H9 (cell line): ENCODE results near the gene ZGLP1. TPM values are rescaled to one million over a fixed set of nuclear protein-coding genes. Genes with fewer than 3 reads are reported as not detected.
A peak's percentile ranks its signal among the peaks of the same experiment; 100 is the strongest.
"Not testable (repeated sequence)": the region's sequence is repeated elsewhere in the genome, so short reads cannot be mapped to it uniquely, and the experiment has no call there.

Experiments used
- DNase-seq: peaks from one replicate; pipeline ENCODE4 v3.0.0-alpha.2; 2017
- H2AFZ ChIP-seq: one replicate; pipeline ENCODE4 v1.6.1; 2013; ENCODE audit warnings: mild to moderate bottlenecking, low read length, control low read depth, moderate library complexity
- H2AK5ac ChIP-seq: 2 replicates; pipeline ENCODE4 v1.6.1; 2013; ENCODE audit warnings: low read length, control low read depth, mixed read lengths; ENCODE audit not compliant: insufficient read length
- H2BK120ac ChIP-seq: one replicate; pipeline ENCODE4 v1.6.1; 2013; ENCODE audit warnings: low read depth, mild to moderate bottlenecking, low read length, control low read depth, inconsistent platforms; ENCODE audit not compliant: poor library complexity, severe bottlenecking
- H2BK12ac ChIP-seq: 2 replicates; pipeline ENCODE4 v1.6.1; 2013; ENCODE audit warnings: low read length, control low read depth, mixed read lengths, low read depth; ENCODE audit not compliant: insufficient read length
- H2BK15ac ChIP-seq: 2 replicates; pipeline ENCODE4 v1.6.1; 2013; ENCODE audit warnings: low read depth, low read length, control low read depth
- H2BK20ac ChIP-seq: one replicate; pipeline ENCODE4 v1.6.1; 2013; ENCODE audit warnings: low read depth, mild to moderate bottlenecking, low read length, control low read depth, inconsistent platforms; ENCODE audit not compliant: poor library complexity, severe bottlenecking
- H2BK5ac ChIP-seq: 2 replicates; pipeline ENCODE4 v1.6.1; 2013; ENCODE audit warnings: low read length, control low read depth, mixed read lengths; ENCODE audit not compliant: insufficient read length
- H3K14ac ChIP-seq: 2 replicates; pipeline ENCODE4 v1.6.1; 2013; ENCODE audit warnings: low read length, control low read depth; ENCODE audit not compliant: insufficient read depth
- H3K18ac ChIP-seq: 2 replicates; pipeline ENCODE4 v1.6.1; 2013; ENCODE audit warnings: low read depth, mild to moderate bottlenecking, mixed read lengths, low read length, control low read depth; ENCODE audit not compliant: insufficient read length
- H3K23ac ChIP-seq: 2 replicates; pipeline ENCODE4 v1.6.1; 2013; ENCODE audit warnings: low read length, control low read depth, mixed read lengths, low read depth; ENCODE audit not compliant: insufficient read length
- H3K23me2 ChIP-seq: 2 replicates; pipeline ENCODE4 v1.6.1; 2013; ENCODE audit warnings: low read depth, mild to moderate bottlenecking, mixed read lengths, low read length, control low read depth; ENCODE audit not compliant: insufficient read length, poor library complexity, severe bottlenecking
- H3K27ac ChIP-seq: 2 replicates; pipeline ENCODE4 v1.5.1; 2013; ENCODE audit warnings: low read length, control low read depth, mixed read lengths, low read depth; ENCODE audit not compliant: insufficient read length
- H3K27me3 ChIP-seq: 2 replicates; pipeline ENCODE4 v1.6.1; 2013; ENCODE audit warnings: low read length, control low read depth, inconsistent platforms; ENCODE audit not compliant: insufficient read depth
- H3K4ac ChIP-seq: 2 replicates; pipeline ENCODE4 v1.6.1; 2013; ENCODE audit warnings: low read depth, mild to moderate bottlenecking, control low read depth, inconsistent platforms, low read length, moderate library complexity
- H3K4me1 ChIP-seq: 2 replicates; pipeline ENCODE4 v1.6.1; 2013; ENCODE audit warnings: low read length, control low read depth, inconsistent platforms; ENCODE audit not compliant: insufficient read depth
- H3K4me2 ChIP-seq: 2 replicates; pipeline ENCODE4 v1.6.1; 2013; ENCODE audit warnings: low read length, control low read depth, mixed read lengths; ENCODE audit not compliant: insufficient read length, insufficient read depth
- H3K56ac ChIP-seq: 2 replicates; pipeline ENCODE4 v1.6.1; 2013; ENCODE audit warnings: low read depth, mild to moderate bottlenecking, mixed read lengths, low read length, control low read depth; ENCODE audit not compliant: insufficient read length
- H3K79me1 ChIP-seq: 2 replicates; pipeline ENCODE4 v1.6.1; 2013; ENCODE audit warnings: low read depth, mild to moderate bottlenecking, moderate library complexity, low read length, control low read depth, inconsistent platforms; ENCODE audit not compliant: insufficient read depth, poor library complexity, severe bottlenecking
- H3K79me2 ChIP-seq: 2 replicates; pipeline ENCODE4 v1.6.1; 2013; ENCODE audit warnings: low read length, control low read depth, inconsistent platforms; ENCODE audit not compliant: insufficient read depth
- H3K9ac ChIP-seq: 2 replicates; pipeline ENCODE4 v1.6.1; 2013; ENCODE audit warnings: low read length, control low read depth, mixed read lengths; ENCODE audit not compliant: insufficient read length; ENCODE audit errors: extremely low read depth
- H3K9me3 ChIP-seq: one replicate; pipeline ENCODE4 v1.6.1; 2013; ENCODE audit warnings: low read depth, low read length, inconsistent platforms; ENCODE audit not compliant: control insufficient read depth
- H3T11ph ChIP-seq: one replicate; pipeline ENCODE4 v1.6.1; 2013; ENCODE audit warnings: mild to moderate bottlenecking, low read length, control low read depth, inconsistent platforms
- H4K20me1 ChIP-seq: one replicate; pipeline ENCODE4 v1.6.1; 2013; ENCODE audit not compliant: control insufficient read depth, insufficient read length, insufficient read depth
- H4K5ac ChIP-seq: 2 replicates; pipeline ENCODE4 v1.6.1; 2013; ENCODE audit warnings: low read depth, mild to moderate bottlenecking, mixed read lengths, low read length, control low read depth; ENCODE audit not compliant: insufficient read length
- H4K8ac ChIP-seq: replicated peaks from 2 replicates; pipeline ENCODE4 v1.6.1; 2013; ENCODE audit warnings: low read length, control low read depth, mixed read lengths, low read depth; ENCODE audit not compliant: insufficient read length
- H4K91ac ChIP-seq: 2 replicates; pipeline ENCODE4 v1.6.1; 2013; ENCODE audit warnings: low read depth, mild to moderate bottlenecking, moderate library complexity, mixed read lengths, low read length, control low read depth; ENCODE audit not compliant: insufficient read length
- H3K27ac Mint-ChIP-seq, 3 experiments: 2 replicates in 2 of 3; 3 replicates in 1 of 3; pipeline ENCODE4 v1.8.0; 2020 to 2021; ENCODE audit warnings: mixed read lengths in 3 of 3, mild to moderate bottlenecking in 1 of 3, moderate library complexity in 1 of 3
- H3K27me3 Mint-ChIP-seq: 2 replicates; pipeline ENCODE4 v1.8.0; 2021; ENCODE audit warnings: low read depth, mild to moderate bottlenecking, moderate library complexity, mixed read lengths
- H3K36me3 Mint-ChIP-seq, 3 experiments: 2 replicates in 2 of 3; 3 replicates in 1 of 3; pipeline ENCODE4 v1.8.0; 2020 to 2021; ENCODE audit warnings: low read depth in 3 of 3, mixed read lengths in 3 of 3; ENCODE audit not compliant: insufficient read depth in 1 of 3
- H3K4me1 Mint-ChIP-seq, 2 experiments: 2 replicates each; pipeline ENCODE4 v1.8.0; 2020; ENCODE audit warnings: mixed read lengths in 2 of 2
- H3K4me3 Mint-ChIP-seq, 2 experiments: 2 replicates in 1 of 2; 3 replicates in 1 of 2; pipeline ENCODE4 v1.8.0; 2020 to 2021; ENCODE audit warnings: mild to moderate bottlenecking in 2 of 2, mixed read lengths in 2 of 2, moderate library complexity in 1 of 2
- H3K9me3 Mint-ChIP-seq, 2 experiments: 2 replicates in 1 of 2; 3 replicates in 1 of 2; pipeline ENCODE4 v1.8.0; 2020; ENCODE audit warnings: mild to moderate bottlenecking in 2 of 2, mixed read lengths in 2 of 2, moderate library complexity in 1 of 2
- CTCF ChIP-seq: fragments of 200-600 bp; sonication (generic); conservative IDR thresholded peaks from 3 replicates; pipeline ENCODE4 v1.8.0; 2021; ENCODE audit warnings: antibody characterized with exemption, mild to moderate bottlenecking
- WGBS: extraction: QIAGEN DNeasy Blood & Tissue Kit; methylation state at CpG from one replicate; pipeline ENCODE4 v1.1.7; 2013; ENCODE audit warnings: missing lambda C conversion rate, low lambda C conversion rate, mixed read lengths; ENCODE audit not compliant: insufficient read length; ENCODE audit errors: extremely low coverage; 5-methylcytosine and 5-hydroxymethylcytosine counted together
- total RNA-seq: library from RNA; stranded (reverse); gene quantifications from 2 replicates; pipeline ENCODE4 v1.2.1, GENCODE V29; 2021

ZGLP1 gene
- total RNA-seq, 1 experiment from 2014 or later, result 6.9 TPM

- H3K27me3 ChIP-seq, result peaks cover 10% of the 10 kb centered on the region; the same call in 1 of the 2 replicates
- no peak overlapping the region for H2AK5ac ChIP-seq
- no CpG with 5 or more reads among the region's 23 CpGs for WGBS
- H3K9ac ChIP-seq, result no peak overlapping the region
- no peak overlapping the region for H2AFZ ChIP-seq
- no peak overlapping the region for H2BK12ac ChIP-seq
- H4K91ac ChIP-seq, result no peak overlapping the region
- H3K27ac Mint-ChIP-seq, result peak overlapping the region in 1 of 3 experiments; percentile 94; a peak in 1 of 7 replicates
- TF ChIP-seq CTCF, result no peak
- no peaks in the 10 kb centered on the region for H3K9me3 ChIP-seq
- no peak overlapping the region for H3K27ac ChIP-seq
- H3K4me1 Mint-ChIP-seq, result peaks cover under 1 to 21% of the 10 kb centered on the region in 2 experiments; a peak in 3 of 4 replicates
- H3K4me3 Mint-ChIP-seq, result no peak overlapping the region
- H3K18ac ChIP-seq, result no peak overlapping the region
- H3K79me2 ChIP-seq, result no peaks in the 10 kb centered on the region
- peaks cover 37% of the 10 kb centered on the region for H3K27me3 Mint-ChIP-seq
- H2BK5ac ChIP-seq, result no peak overlapping the region
- DNase-seq, result no peak
- H4K8ac ChIP-seq, result no peak overlapping the region
- H4K5ac ChIP-seq, result no peak overlapping the region
- no peak overlapping the region for H3K4ac ChIP-seq
- H3T11ph ChIP-seq, result no peak overlapping the region
- no peak overlapping the region for H2BK20ac ChIP-seq
- no peak overlapping the region for H2BK120ac ChIP-seq
- no peak overlapping the region for H3K4me2 ChIP-seq
- no peaks in the 10 kb centered on the region for H3K79me1 ChIP-seq
- no peaks in the 10 kb centered on the region for H3K4me1 ChIP-seq
- H3K36me3 Mint-ChIP-seq, result peaks cover 0 to 7% (median 0%) of the 10 kb centered on the region in 3 experiments; a peak in 3 of 7 replicates
- peaks cover 8% of the 10 kb centered on the region for H3K23me2 ChIP-seq
- no peak overlapping the region; the same call in 1 of the 2 replicates for H3K14ac ChIP-seq
- H4K20me1 ChIP-seq, result no peaks in the 10 kb centered on the region
- H3K56ac ChIP-seq, result no peak overlapping the region
- H3K9me3 Mint-ChIP-seq, result peaks cover 0 to 3% of the 10 kb centered on the region in 2 experiments; a peak in 2 of 5 replicates
- H2BK15ac ChIP-seq, result no peak overlapping the region
- H3K23ac ChIP-seq, result no peak overlapping the region
These were observed 26.1 kb downstream of the ZGLP1 start for GRCh38 chr19:10283301-10284064.

GRCh38 chr19:10282043-10282442 lies 27.6 kb downstream of the ZGLP1 start:
- H3K14ac ChIP-seq, DNase-seq, H2BK15ac ChIP-seq, H3K9me3 ChIP-seq, H2BK20ac ChIP-seq, H3K4ac ChIP-seq, H2BK12ac ChIP-seq, H4K5ac ChIP-seq, H4K20me1 ChIP-seq, H2AK5ac ChIP-seq, H3K4me2 ChIP-seq, H3K4me1 ChIP-seq, H4K91ac ChIP-seq, H3K9me3 Mint-ChIP-seq, H3K79me2 ChIP-seq, H3K27ac ChIP-seq, H3K27ac Mint-ChIP-seq, H3K36me3 Mint-ChIP-seq, H3K23me2 ChIP-seq, H3K9ac ChIP-seq, H3K4me3 Mint-ChIP-seq, H3K23ac ChIP-seq, H2BK120ac ChIP-seq, H2AFZ ChIP-seq, H3K27me3 ChIP-seq, H3K56ac ChIP-seq, H3T11ph ChIP-seq, H3K79me1 ChIP-seq, H2BK5ac ChIP-seq, H4K8ac ChIP-seq, H3K18ac ChIP-seq: not testable (repeated sequence)
- Mint-ChIP-seq H3K27me3 (peaks cover 23% of the 10 kb centered on the region), H3K4me1 (peaks cover 0 to 14% of the 10 kb centered on the region in 2 experiments; a peak in 2 of 4 replicates)
- no CpG with 5 or more reads among the region's 5 CpGs for WGBS
